GM12892 (cell line): Measurements from ENCODE around the gene STARD13.

Source experiments
- POLR2A ChIP-seq: IDR thresholded peaks from 2 replicates; pipeline ENCODE4 v1.6.1; 2011; ENCODE audit warnings: low read depth, low read length, control low read depth
- TAF1 ChIP-seq: IDR thresholded peaks from 2 replicates; pipeline ENCODE4 v1.6.1; 2011; ENCODE audit warnings: low read depth, mild to moderate bottlenecking, control low read depth, low read length, borderline replicate concordance

DNA sequence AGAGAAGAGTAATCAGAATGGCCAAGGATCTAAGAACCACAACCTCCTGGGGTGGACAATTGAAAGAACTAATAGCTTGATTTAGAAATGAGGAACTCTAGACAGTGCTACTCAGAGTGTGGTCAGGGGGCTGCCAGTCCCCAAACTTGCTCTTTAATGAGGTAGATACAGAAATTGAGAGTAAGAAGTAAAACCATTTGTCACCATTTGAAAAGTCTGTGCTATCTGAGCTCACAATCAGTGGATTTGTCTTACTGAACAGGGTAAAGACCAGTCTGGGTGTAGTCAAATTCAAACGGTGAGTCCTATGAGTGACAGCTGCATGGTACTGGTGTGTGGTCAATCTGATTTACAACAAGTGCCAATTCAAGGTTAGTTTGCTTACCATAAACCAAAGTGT, 150.5 kb downstream of the STARD13 start:
- no peak for TF ChIP-seq POLR2A
- no peak for TF ChIP-seq TAF1
